ENCODE results near the gene PIP4K2B.
"Not testable (repeated sequence)": the region's sequence is repeated elsewhere in the genome, so short reads cannot be mapped to it uniquely, and the experiment has no call there.

The PIP4K2B gene

GRCh38 chr17:38794221-38794620, 5.1 kb downstream of the PIP4K2B start:
- Histone ChIP-seq H3K4me1 (ENCODE audit: control insufficient read depth in 2 of 2, insufficient read depth in 1 of 2, low read depth in 1 of 2, low read length in 2 of 2) (peaks cover 14 to 20% of the 10 kb centered on the region in 2 donors), H3K14ac (ENCODE audit: low read length) (no peak overlapping the region), H4K91ac (ENCODE audit: low read depth, low read length, poor library complexity) (no peak overlapping the region), H3K4ac (ENCODE audit: low read length) (no peak overlapping the region), H3K27me3 (ENCODE audit: control insufficient read depth in 3 of 3, insufficient read depth in 3 of 3, low read depth in 1 of 3, low read length in 3 of 3) (no peaks in the 10 kb centered on the region), H4K8ac (ENCODE audit: low read depth, low read length) (no peak overlapping the region), H3K79me1 (ENCODE audit: low read depth, low read length) (peaks cover 8% of the 10 kb centered on the region), H3K36me3 (replicated peaks in 1 of 2; ENCODE audit: control insufficient read depth in 2 of 2, insufficient read depth in 2 of 2, low read length in 2 of 2) (peaks cover 9 to 55% of the 10 kb centered on the region in 2 donors), H2AK5ac (ENCODE audit: low read depth, low read length) (no peak overlapping the region), H2BK5ac (ENCODE audit: low read length) (no peak overlapping the region), H2BK15ac (ENCODE audit: low read length) (no peak overlapping the region), H3K23ac (ENCODE audit: low read depth, low read length, poor library complexity) (no peak overlapping the region), H3K4me3 (ENCODE audit: low read length in 2 of 2) (no peak overlapping the region), H3K27ac (replicated peaks; ENCODE audit: low read length) (no peak overlapping the region), H3K18ac (ENCODE audit: low read length) (no peak overlapping the region), H2BK12ac (ENCODE audit: low read length) (no peak overlapping the region), H3K9ac (ENCODE audit: low read depth, low read length, poor library complexity) (no peak overlapping the region), H3K4me2 (ENCODE audit: insufficient read depth, low read length, poor library complexity, severe bottlenecking) (no peak overlapping the region), H2AFZ (ENCODE audit: low read length) (no peak overlapping the region), H3K9me3 (replicated peaks in 1 of 2; ENCODE audit: control insufficient read depth in 2 of 2, insufficient read depth in 1 of 2, low read depth in 1 of 2, low read length in 2 of 2) (no peaks in the 10 kb centered on the region), H2BK120ac (ENCODE audit: low read depth, low read length) (no peak overlapping the region)
- DNase-seq (ENCODE audit: low spot score), result no peak
- no CpG with 5 or more reads among the region's 5 CpGs for WGBS, 2 donors (ENCODE audit: extremely low coverage in 2 of 2, insufficient read length in 2 of 2, insufficient replicate concordance in 1 of 2)

GRCh38 chr17:38791162-38791561, 8.2 kb downstream of the PIP4K2B start:
- no peaks in the 10 kb centered on the region for H3K9me3 ChIP-seq (replicated peaks in 1 of 2; ENCODE audit: control insufficient read depth in 2 of 2, insufficient read depth in 1 of 2, low read depth in 1 of 2, low read length in 2 of 2)
- H3K23ac ChIP-seq (ENCODE audit: low read depth, low read length, poor library complexity), result no peak overlapping the region
- H3K27me3 ChIP-seq (ENCODE audit: control insufficient read depth in 3 of 3, insufficient read depth in 3 of 3, low read depth in 1 of 3, low read length in 3 of 3), result no peaks in the 10 kb centered on the region
- H2AFZ ChIP-seq (ENCODE audit: low read length), result no peak overlapping the region
- H2BK120ac ChIP-seq (ENCODE audit: low read depth, low read length), result no peak overlapping the region
- no peak for DNase-seq (ENCODE audit: low spot score)
- H2AK5ac ChIP-seq (ENCODE audit: low read depth, low read length), result no peak overlapping the region
- no peak overlapping the region for H2BK12ac ChIP-seq (ENCODE audit: low read length)
- WGBS, 2 donors (ENCODE audit: extremely low coverage in 2 of 2, insufficient read length in 2 of 2, insufficient replicate concordance in 1 of 2), result no CpG with 5 or more reads among the region's 5 CpGs
- no peak overlapping the region for H3K27ac ChIP-seq (replicated peaks; ENCODE audit: low read length)
- no peak overlapping the region for H4K8ac ChIP-seq (ENCODE audit: low read depth, low read length)
- H3K79me1 ChIP-seq (ENCODE audit: low read depth, low read length), result peaks cover 7% of the 10 kb centered on the region
- peaks cover 16 to 46% of the 10 kb centered on the region in 2 donors for H3K36me3 ChIP-seq (replicated peaks in 1 of 2; ENCODE audit: control insufficient read depth in 2 of 2, insufficient read depth in 2 of 2, low read length in 2 of 2)
- H3K4me3 ChIP-seq (ENCODE audit: low read length in 2 of 2), result no peak overlapping the region
- no peak overlapping the region for H3K4me2 ChIP-seq (ENCODE audit: insufficient read depth, low read length, poor library complexity, severe bottlenecking)
- H3K9ac ChIP-seq (ENCODE audit: low read depth, low read length, poor library complexity), result no peak overlapping the region
- no peak overlapping the region for H3K4ac ChIP-seq (ENCODE audit: low read length)
- peaks cover 10% of the 10 kb centered on the region in 2 donors for H3K4me1 ChIP-seq (ENCODE audit: control insufficient read depth in 2 of 2, insufficient read depth in 1 of 2, low read depth in 1 of 2, low read length in 2 of 2)
- no peak overlapping the region for H4K91ac ChIP-seq (ENCODE audit: low read depth, low read length, poor library complexity)
- no peak overlapping the region for H2BK5ac ChIP-seq (ENCODE audit: low read length)
- H3K14ac ChIP-seq (ENCODE audit: low read length), result no peak overlapping the region
- no peak overlapping the region for H3K18ac ChIP-seq (ENCODE audit: low read length)
- no peak overlapping the region for H2BK15ac ChIP-seq (ENCODE audit: low read length)

DNA sequence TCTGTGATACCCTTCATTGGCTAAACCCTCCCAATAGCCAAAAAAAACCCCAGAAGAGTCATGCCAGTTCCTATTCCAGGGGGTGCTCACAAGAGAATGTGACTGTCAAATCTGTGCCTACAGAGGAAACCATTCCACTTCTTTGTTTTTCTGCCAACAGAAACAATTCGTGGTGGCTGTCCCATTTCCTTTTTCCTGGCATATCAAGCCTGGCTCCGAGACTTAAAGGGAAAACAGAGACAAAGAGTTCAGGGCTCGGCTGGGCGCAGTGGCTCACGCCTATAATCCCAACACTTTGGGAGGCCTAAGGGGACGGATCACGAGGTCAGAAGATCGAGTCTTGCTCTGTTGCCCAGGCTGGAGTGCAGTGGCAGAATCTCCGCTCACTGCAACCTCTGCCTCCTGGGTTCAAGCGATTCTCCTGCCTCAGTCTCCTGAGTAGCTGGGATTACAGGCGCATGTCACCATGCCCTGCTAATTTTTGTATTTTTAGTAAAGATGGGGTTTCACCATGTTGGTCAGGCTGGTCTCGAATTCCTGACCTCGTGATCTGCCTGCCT, 9.1 kb downstream of the PIP4K2B start:
- H2BK15ac ChIP-seq (ENCODE audit: low read length); H2BK120ac ChIP-seq (ENCODE audit: low read depth, low read length); H3K14ac ChIP-seq (ENCODE audit: low read length); DNase-seq (ENCODE audit: low spot score); H3K4me1 ChIP-seq (ENCODE audit: control insufficient read depth in 2 of 2, insufficient read depth in 1 of 2, low read depth in 1 of 2, low read length in 2 of 2); H3K23ac ChIP-seq (ENCODE audit: low read depth, low read length, poor library complexity); H3K27me3 ChIP-seq (ENCODE audit: control insufficient read depth in 3 of 3, insufficient read depth in 3 of 3, low read depth in 1 of 3, low read length in 3 of 3); H4K8ac ChIP-seq (ENCODE audit: low read depth, low read length); H3K4ac ChIP-seq (ENCODE audit: low read length); H2AFZ ChIP-seq (ENCODE audit: low read length); H2AK5ac ChIP-seq (ENCODE audit: low read depth, low read length); H4K91ac ChIP-seq (ENCODE audit: low read depth, low read length, poor library complexity); H3K9me3 ChIP-seq (replicated peaks in 1 of 2; ENCODE audit: control insufficient read depth in 2 of 2, insufficient read depth in 1 of 2, low read depth in 1 of 2, low read length in 2 of 2); H3K4me3 ChIP-seq (ENCODE audit: low read length in 2 of 2); H2BK5ac ChIP-seq (ENCODE audit: low read length); H3K9ac ChIP-seq (ENCODE audit: low read depth, low read length, poor library complexity); H3K4me2 ChIP-seq (ENCODE audit: insufficient read depth, low read length, poor library complexity, severe bottlenecking); H3K79me1 ChIP-seq (ENCODE audit: low read depth, low read length); H2BK12ac ChIP-seq (ENCODE audit: low read length); H3K18ac ChIP-seq (ENCODE audit: low read length): not testable (repeated sequence)
- WGBS, 2 donors (ENCODE audit: extremely low coverage in 2 of 2, insufficient read length in 2 of 2, insufficient replicate concordance in 1 of 2), result no CpG with 5 or more reads among the region's 13 CpGs
- Histone ChIP-seq H3K27ac (replicated peaks; ENCODE audit: low read length) (peak overlapping the region; percentile 54), H3K36me3 (replicated peaks in 1 of 2; ENCODE audit: control insufficient read depth in 2 of 2, insufficient read depth in 2 of 2, low read length in 2 of 2) (peaks cover 19 to 46% of the 10 kb centered on the region in 2 donors)

DNA sequence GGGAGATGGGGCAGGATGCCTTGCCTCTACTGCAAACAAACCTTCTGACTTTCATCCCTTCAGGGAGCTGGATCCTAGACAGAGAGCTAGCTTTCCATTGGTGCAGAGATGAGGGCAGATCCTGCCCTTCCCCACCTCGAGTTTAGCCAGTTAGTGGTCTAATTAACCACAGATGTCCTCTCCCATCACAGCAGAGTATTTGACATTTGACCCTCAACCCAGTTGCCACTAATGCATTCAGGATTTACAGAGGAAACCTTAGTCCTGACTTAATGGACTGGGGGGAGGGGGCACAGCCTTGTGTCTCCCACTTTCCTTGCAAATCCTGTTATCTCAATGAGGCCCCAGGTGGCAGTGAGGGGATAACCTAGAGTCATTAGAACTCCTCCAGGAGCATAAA, 10.2 kb downstream of the PIP4K2B start:
- WGBS, 2 donors (ENCODE audit: extremely low coverage in 2 of 2, insufficient read length in 2 of 2, insufficient replicate concordance in 1 of 2), result no CpG with 5 or more reads among the region's 1 CpG
- peak overlapping the region; percentile 82 for H3K27ac ChIP-seq (replicated peaks; ENCODE audit: low read length)

More for the DNA sequence above, 10.2 kb downstream of the PIP4K2B start:
- Histone ChIP-seq H2AK5ac (ENCODE audit: low read depth, low read length) (no peak overlapping the region), H3K36me3 (replicated peaks in 1 of 2; ENCODE audit: control insufficient read depth in 2 of 2, insufficient read depth in 2 of 2, low read length in 2 of 2) (peaks cover 26 to 54% of the 10 kb centered on the region in 2 donors), H3K79me1 (ENCODE audit: low read depth, low read length) (peaks cover 7% of the 10 kb centered on the region), H3K9me3 (replicated peaks in 1 of 2; ENCODE audit: control insufficient read depth in 2 of 2, insufficient read depth in 1 of 2, low read depth in 1 of 2, low read length in 2 of 2) (no peaks in the 10 kb centered on the region), H3K9ac (ENCODE audit: low read depth, low read length, poor library complexity) (no peak overlapping the region), H3K4me2 (ENCODE audit: insufficient read depth, low read length, poor library complexity, severe bottlenecking) (peak overlapping the region; percentile 32), H2BK120ac (ENCODE audit: low read depth, low read length) (no peak overlapping the region), H2BK15ac (ENCODE audit: low read length) (no peak overlapping the region), H2AFZ (ENCODE audit: low read length) (no peak overlapping the region), H3K4me3 (ENCODE audit: low read length in 2 of 2) (no peak overlapping the region), H2BK12ac (ENCODE audit: low read length) (no peak overlapping the region), H2BK5ac (ENCODE audit: low read length) (no peak overlapping the region), H3K14ac (ENCODE audit: low read length) (no peak overlapping the region), H3K4ac (ENCODE audit: low read length) (no peak overlapping the region), H3K18ac (ENCODE audit: low read length) (no peak overlapping the region), H4K91ac (ENCODE audit: low read depth, low read length, poor library complexity) (no peak overlapping the region), H3K4me1 (ENCODE audit: control insufficient read depth in 2 of 2, insufficient read depth in 1 of 2, low read depth in 1 of 2, low read length in 2 of 2) (peaks cover 10% of the 10 kb centered on the region in 2 donors), H3K27me3 (ENCODE audit: control insufficient read depth in 3 of 3, insufficient read depth in 3 of 3, low read depth in 1 of 3, low read length in 3 of 3) (no peaks in the 10 kb centered on the region), H3K23ac (ENCODE audit: low read depth, low read length, poor library complexity) (no peak overlapping the region), H4K8ac (ENCODE audit: low read depth, low read length) (no peak overlapping the region)
- peak; percentile 68 for DNase-seq (ENCODE audit: low spot score)
